Medulla oblongata (tissue), 1 donor: Measurements from ENCODE around the gene SOWAHD.
A peak's percentile ranks its signal among the peaks of the same experiment; 100 is the strongest.
"Not testable (repeated sequence)": the region's sequence is repeated elsewhere in the genome, so short reads cannot be mapped to it uniquely, and the experiment has no call there.

Experiments used
- DNase-seq: peaks from one replicate; pipeline ENCODE4 v3.0.0-alpha.2; 2015; ENCODE audit errors: extremely low spot score

SOWAHD gene

DNA sequence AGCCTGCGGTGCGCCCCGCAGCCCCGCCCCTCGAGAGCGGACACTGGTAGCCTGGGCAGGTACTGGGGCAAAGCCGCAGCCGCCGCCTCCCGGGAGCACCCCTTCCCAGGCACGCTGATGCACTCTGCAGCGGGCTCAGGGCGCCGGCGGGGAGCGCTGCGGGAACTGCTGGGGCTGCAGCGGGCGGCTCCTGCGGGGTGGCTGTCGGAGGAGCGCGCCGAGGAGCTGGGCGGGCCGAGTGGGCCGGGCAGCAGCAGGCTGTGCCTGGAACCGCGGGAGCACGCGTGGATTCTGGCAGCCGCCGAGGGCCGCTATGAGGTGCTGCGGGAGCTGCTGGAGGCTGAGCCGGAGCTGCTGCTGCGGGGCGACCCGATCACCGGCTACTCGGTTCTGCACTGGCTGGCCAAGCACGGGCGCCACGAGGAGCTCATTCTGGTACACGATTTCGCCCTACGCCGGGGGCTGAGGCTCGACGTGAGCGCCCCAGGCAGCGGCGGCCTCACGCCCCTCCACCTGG is 401 bp downstream of the SOWAHD start:
- no peak for DNase-seq

DNA sequence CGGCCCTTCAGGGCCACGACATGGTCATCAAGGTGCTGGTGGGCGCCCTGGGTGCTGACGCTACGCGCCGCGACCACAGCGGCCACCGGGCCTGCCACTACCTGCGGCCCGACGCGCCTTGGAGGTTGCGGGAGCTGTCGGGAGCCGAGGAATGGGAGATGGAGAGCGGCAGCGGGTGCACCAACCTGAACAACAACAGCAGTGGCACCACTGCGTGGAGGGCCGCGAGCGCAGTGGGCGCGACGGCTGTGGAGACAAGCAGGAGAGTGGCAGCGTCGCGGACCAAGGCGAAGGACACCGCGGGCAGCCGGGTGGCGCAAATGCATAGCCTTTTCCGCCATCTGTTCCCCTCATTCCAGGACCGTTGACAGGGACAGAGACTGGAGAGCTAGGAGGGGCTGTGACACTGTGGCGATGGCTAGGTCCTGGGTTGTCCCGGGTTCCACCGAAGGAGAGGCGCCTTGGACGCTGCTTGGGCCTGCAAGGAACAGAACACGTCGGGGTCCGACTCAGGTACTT is 919 bp downstream of the SOWAHD start:
- DNase-seq, result no peak

DNA sequence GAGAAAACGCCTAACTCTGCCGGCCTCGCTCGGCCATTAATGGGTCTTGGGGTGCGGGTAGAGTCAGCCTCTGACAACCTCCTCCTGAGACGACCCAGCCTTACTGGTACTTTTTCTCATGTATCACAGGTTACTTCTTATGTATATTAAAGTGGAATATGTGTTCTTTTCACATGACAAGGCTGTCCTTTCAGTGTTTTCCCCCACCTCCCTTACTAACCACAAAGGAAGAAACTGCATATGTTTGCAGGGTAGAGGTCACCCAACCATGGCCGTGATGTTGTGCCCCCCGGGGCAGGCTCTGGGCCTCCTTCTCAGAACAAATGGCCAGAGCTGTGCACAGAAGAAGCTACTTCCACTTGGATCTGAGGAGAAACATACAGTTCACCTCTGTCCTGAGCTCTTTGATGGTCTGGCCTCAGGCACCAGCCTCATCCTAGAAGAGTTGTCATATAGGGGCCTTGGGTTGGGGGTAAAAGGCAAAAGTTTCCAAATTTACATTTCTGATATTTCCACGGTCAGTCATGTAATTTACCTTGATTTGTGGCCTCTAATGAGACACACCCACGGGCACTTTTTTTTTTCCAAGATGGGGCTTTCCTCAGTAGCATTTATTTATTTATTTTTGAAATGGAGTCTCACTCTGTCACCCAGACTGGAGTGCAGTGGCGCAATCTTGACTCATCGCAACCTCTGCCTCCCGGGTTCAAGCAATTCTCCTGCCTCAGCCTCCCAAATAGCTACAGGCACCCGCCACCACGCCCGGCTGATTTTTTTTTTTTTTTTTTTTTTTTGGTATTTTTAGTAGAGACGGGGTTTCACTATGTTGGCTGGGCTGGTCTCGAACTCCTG is 1.9 kb downstream of the SOWAHD start:
- DNase-seq, result no peak

DNA sequence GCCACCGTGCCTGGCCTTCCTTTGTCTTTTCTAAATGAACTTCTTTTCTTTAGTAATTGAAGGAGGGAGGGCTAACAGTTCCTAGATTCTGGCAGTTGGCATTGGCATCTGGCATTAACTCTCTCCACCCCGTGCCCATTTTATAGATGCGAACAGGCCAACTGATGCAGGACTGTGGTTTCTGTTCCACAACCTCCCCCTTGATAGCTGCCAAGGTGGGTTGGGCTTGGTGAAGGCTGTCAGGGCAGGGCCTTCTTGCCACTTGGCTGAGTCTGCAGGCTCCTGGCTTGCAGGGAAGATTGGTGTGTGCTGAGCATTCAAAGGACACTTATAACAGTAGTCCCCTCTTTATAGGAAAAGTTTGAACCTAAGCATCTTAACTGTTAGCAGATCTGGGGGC is 4.3 kb downstream of the SOWAHD start:
- no peak for DNase-seq

DNA sequence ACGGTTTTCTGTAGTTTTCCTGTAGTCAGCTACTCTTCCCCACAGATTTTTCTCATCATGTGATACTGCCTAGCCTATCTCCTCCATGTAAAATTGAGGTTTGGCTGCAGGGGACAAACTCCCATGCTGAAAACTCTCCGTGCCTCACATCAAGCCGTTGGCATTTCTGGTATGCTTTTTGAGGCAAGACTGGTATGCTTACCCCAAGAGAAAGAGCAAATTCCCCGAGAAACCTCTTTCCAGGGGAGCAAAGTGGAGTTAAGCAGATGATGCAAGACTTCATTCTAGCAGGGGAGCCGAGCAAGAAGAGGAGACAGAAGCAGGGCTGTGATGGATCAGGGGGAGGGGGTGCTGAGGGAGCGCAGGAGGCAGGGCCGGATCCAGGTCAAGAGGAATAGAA is 4.8 kb downstream of the SOWAHD start:
- no peak for DNase-seq

DNA sequence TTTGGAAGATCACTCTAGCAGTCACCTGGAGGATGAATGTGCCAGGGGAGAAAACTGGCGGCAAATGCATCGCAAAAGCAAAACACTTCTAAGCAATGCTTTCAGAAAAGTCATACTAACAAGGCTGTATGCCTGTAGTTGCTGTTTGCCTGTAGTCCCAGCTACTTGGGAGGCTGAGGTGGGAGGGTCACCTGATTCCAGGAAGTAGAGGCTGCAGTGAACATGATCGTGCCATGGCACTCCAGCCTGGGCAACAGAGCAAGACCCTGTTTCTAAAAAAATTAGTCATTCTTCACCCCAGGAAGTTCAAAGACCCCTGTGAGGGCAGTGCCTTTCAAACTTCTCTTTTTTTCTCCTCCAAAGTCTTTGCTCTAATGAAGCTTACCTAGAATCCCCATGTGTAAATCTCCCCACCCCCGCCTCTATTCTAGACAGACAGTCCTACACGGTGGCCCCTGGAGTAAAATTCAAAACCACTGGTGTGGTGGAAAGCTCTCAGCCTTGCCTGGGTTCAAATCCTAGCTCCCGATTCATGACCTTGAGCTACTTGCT is 5.5 kb downstream of the SOWAHD start:
- no peak for DNase-seq

DNA sequence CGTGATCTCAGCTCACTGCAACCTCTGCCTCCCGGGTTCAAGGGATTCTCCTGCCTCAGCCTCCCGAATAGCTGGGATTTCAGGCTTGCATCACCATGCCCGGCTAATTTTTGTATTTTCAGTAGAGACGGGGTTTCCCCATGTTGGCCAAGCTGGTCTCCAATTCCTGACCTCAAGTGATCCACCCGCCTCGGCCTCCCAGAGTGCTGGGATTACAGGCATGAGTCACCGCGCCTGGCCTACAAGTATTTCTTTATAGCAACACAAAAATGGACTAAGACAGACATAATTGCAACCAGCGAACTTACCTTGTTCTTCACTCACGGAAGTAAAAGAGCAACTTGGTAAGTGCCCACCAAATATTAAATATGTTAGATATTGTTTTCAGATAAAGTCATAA is 10.0 kb downstream of the SOWAHD start:
- not testable (repeated sequence) for DNase-seq

DNA sequence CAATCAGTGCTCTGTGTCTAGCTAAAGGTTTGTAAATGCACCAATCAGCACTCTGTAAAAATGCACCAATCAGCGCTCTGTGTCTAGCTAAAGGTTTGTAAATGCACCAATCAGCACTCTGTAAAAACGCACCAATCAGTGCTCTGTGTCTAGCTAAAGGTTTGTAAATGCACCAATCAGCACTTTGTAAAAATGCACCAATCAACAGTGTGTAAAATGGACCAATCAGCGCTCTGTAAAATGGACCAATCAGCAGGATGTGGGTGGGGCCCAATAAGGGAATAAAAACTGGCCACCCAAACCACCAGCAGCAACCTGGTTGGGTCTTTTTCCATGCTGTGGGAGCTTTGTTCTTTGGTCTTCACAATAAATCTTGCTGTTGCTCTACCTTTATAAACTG is 11.0 kb downstream of the SOWAHD start:
- DNase-seq, result not testable (repeated sequence)

DNA sequence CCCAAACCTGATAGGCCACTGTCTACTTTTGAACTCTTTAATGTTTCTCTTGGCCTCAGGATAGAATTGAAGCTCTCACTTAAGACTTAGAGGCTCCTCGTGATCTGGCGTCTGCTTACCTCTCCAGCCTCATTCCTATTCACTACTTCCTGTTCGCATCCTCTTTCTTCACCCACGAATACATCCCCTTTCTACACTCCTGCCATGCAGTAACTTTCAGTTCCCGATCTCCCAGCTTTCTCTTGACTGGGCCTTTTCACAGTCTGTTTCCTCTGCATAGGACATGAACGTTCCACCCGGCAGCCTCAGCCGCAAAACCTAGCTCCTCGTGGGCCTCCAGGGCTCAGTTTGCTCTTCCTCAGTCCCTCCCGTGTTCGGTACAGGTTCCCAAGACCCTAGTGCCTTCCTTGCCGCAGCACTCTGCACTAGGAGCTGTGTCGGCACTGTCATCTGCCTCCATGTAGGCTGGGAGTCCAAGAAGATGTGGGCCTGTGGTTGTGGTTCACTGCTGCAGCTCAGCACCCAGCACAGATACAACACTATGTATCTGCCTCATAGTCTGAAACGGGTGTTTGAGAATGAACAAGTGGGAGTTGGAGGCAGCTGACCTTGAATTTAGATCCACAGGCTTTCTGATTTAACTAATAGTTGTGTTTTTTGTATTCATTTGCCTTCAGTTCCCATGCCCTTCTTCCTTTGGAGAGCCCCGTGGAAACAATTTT is 17.3 kb downstream of the SOWAHD start:
- peak; percentile 53 for DNase-seq

DNA sequence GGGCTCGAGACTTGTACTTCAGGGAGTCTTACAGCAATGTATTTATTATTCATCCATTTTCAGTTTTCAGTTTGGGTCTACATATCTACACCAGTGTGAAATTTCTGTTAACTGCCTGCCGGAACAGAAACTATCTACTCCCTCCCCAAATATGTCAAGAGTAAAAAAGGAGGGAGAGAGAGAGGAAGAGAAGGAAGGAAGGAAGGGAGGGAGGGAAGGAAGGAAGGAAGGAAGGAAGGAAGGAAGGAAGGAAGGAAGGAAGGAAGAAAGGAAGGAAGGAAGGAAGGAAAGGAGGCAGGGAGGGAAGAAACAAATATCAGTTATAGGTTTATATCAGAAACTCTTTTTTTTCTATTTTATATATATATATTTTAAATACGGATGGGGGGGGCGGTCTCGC is 20.4 kb downstream of the SOWAHD start:
- DNase-seq, result no peak

DNA sequence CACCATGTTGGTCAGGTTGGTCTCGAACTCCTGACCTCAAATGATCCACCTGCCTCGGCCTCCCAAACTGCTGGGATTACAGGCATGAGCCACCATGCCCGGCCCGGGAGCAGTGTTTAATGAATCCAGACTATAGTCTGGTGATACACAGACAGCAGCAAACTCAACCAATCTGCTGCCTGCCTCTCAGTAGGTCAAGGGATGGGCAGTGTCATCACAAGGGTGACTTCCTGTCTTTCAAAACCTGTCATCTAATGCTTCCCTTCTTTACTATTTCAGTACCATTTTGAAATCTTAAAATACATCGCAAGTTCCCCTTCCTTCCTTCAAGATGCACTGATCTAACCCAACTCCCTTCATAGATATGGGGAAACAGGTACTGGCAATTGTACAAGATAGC is 24.6 kb downstream of the SOWAHD start:
- DNase-seq, result no peak

DNA sequence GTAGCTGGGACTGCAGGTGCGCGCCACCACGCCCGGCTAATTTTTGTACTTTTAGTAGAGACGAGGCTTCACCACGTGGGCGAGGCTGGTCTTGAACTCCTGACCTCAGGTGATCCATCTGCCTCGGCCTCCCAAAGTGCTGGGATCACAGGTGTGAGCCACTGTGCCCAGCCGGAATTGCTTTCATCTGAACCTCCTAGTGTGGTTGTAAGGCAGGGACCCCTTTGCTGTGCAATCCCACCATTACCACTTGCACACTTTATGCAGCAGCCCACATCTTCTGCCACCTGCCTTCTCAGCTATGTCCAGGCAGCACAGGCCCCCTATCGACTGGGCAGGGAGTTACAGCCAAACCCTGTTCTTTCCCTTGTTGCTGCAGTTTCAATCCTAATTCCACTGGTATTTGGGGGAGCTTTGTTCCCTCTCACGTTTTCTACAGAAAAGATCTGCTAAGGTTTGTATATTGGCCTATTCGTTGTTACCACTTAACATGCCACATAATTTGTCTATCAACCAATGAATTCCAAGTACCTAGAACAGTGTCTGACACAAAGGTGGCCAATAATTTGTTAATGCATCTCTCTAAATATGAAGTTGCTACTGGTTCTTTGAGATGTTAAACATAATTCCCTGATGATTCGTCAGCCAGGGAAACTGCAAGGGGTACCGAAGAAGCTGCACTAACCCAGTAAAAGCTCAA is 26.5 kb downstream of the SOWAHD start:
- no peak for DNase-seq

DNA sequence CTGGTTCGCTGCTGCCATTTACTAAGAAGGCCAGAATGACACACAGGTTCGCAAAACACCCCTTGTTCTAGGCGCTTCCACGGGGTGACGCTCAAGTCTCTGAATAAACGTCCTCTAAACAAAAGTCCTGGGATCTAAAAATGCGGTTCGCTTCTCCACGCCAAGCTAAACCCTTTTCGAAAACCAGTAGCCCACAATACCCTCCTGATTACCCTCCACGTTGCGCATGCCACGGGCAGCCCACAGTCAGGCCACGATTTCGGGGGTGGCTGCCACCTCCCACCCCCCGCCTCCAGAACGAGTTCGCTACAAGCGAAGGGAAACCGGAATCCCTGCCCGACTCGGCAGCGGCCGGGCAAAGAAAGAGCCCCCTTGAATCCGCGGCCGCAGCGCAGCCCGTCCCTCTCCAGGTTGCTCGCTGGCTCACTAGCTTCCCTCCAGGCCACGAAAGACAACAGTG is 32.6 kb downstream of the SOWAHD start:
- DNase-seq, result peak; percentile 51

DNA sequence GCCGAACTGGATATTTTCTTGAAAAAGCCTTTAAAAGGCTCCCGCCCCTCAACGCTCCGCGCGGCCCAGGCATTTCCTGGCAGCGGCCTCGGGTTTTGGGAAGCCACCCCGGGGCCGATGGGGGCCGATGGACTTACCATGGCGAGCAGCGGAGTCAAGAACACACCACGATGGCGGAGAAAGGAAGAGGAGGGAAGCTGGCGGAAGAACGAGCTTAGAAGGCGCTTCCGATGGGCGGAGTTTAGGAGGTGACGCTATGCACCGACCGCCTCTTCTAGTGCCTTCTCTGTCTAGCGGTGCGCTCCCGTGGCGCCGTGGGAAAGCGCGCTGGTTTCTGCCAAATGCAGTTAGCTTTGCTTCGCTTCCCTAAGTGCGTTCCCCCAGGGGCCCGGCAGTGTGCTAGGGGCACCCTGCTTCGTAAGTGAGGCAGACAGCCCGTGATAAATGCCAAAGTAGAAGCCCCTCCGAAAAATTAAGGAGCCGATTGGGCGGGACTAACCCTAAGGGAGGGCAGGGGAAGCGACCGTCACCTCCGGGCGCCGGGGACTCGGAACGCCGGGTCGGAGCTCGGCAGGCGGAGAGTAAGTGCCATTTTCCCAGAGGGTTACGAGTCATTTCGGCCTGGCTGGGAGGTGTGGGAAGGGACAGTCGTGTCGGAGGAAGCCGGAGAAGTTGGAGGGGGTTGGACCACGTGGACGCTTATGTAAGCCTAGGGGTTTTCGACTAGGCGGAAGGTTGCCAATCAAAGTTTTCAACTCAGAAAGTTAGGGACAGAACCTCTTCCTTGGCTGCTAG is 33.2 kb downstream of the SOWAHD start, which contains the start of gene RPL39:
Gene RPL39, minus strand, starts transcription at position 194 of the 795 bp plus-strand sequence. Its CDS starts 54 bp downstream, at position 140.
- peak; percentile 92 for DNase-seq

DNA sequence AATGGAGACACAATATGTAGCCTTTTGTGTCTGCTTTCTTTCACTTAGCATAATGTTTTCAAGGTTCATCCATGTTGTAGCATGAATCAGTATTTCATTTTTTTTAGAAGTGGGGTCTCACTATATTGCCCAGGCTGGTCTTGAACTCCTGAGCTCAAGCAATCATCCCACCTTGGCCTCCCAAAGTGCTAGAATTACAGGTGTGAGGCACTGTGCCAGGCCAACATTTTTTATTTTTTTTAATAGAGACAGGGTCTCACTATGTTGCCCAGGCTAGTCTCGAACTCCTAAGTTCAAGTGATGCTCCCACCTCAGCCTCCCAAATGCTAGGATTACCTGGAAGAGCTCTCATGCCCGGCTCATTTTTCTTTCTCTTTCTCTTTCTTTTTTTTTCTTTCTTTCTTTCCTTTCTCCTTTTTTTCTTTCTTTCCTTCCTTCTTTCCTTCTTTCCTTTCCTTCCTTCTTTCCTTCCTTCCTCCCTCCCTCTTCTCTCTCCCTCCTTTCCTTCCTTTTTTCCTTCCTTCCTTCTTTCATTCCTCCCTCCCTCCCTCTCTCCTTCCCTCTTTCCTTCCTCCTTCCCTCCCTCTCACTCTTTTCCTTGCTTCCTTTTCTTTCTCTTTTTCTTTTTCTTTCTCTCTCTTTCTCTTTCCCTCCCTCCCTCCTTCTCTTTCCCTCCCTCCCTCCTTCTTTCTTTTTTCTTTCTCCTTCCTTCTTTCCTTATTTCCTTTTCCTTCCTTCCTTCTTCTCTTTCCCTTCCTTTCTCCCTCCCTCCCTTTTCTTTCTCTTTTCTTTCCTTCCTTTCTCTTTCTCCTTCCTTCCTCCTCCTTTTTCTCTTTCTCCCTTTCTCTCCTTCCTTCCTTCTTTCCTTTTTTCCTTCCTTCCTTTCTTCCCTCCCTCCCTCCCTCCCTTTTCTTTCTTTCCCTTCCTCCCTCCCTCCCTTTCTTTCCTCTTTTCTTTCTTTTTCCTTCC is 43.1 kb downstream of the SOWAHD start:
- DNase-seq, result no peak

DNA sequence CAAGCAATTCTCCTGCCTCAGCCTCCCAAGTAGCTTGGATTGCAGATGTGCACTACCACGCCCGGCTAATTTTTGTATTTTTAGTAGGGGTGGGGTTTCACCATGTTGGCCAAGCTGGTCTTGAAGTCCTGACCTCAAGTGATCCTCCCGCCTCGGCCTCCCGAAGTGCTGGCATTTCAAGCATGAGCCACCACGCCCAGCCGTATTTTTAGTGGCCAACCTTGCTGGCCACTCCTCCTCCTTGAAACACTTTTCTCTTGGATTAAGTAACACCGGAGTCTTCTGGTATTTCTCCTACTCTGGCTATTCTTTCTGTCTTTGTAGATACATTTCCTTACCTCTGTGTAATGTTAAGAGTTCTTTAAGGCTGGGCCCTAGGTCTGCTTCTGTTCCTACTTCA is 44.2 kb downstream of the SOWAHD start:
- no peak for DNase-seq

DNA sequence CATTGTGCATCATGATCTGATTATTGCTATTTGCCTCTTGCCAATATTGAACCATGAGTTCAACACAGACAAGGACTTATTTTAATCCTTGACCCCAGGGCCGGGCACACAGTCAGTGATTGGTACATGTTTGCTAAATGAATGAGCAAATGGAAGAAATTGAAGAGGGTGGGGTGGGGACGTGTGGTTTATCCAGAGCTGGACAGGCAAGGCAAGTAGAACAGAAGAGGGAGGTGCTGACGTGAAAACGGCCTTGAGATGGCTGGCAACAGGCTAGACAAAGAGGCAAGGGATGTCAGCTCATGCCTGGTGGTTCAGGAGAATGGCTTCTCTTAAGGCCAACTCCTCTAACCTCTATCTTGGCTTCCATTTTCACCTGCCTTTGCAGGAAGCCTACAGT is 50.1 kb downstream of the SOWAHD start:
- DNase-seq, result not testable (repeated sequence)

DNA sequence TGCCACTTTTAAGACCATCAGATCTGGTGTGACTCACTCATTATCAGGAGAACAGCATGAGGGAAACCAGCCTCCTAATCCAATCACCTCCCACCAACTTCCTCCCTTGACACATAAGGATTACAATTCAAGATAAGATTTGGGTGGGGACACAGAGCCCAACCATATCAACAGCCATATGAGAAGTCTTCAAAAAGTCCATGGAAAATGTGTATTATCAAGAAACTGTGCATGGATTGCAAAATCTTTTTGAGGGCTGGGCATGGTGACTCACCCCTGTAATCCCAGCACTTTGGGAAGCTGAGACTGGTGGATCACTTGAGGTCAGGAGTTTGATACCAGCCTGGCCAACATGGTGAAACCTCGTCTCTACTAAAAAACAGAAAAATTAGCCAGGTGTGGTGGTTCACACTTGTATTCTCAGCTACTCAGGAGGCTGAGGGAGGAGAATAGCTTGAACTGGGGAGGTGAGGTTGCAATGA is 50.8 kb downstream of the SOWAHD start:
- DNase-seq, result no peak
